RWPE2 (cell line): ENCODE measurements around the gene PSMD1.
"Not testable (repeated sequence)": the region's sequence is repeated elsewhere in the genome, so short reads cannot be mapped to it uniquely, and the experiment has no call there.

Experiments used
- ATAC-seq: fragments of 200-7000 bp; cut with Tn5 transposase; 3 replicates; pipeline ENCODE4 v1.9.1; 2021; ENCODE audit warnings: low read depth
- DNase-seq: peaks from one replicate; pipeline ENCODE4 v3.0.0-alpha.2; 2020; ENCODE audit warnings: low spot score
- H3K27ac ChIP-seq: fragments of 450-650 bp; 2 replicates; pipeline ENCODE4 v1.5.1; 2017; ENCODE audit warnings: mild to moderate bottlenecking; ENCODE audit not compliant: poor library complexity, severe bottlenecking
- H3K27me3 ChIP-seq: fragments of 250-450 bp; sonication (Bioruptor Pico); 2 replicates; pipeline ENCODE4 v1.5.1; 2021; ENCODE audit warnings: mild to moderate bottlenecking, moderate library complexity; ENCODE audit not compliant: insufficient read depth, poor library complexity, severe bottlenecking
- H3K36me3 ChIP-seq: fragments of 250-450 bp; sonication (Bioruptor Pico); 2 replicates; pipeline ENCODE4 v1.5.1; 2020; ENCODE audit warnings: low read depth, mild to moderate bottlenecking, moderate library complexity
- H3K4me1 ChIP-seq: fragments of 250-450 bp; sonication (Bioruptor Pico); 2 replicates; pipeline ENCODE4 v1.5.1; 2021; ENCODE audit warnings: mild to moderate bottlenecking, moderate library complexity; ENCODE audit not compliant: insufficient read depth, poor library complexity, severe bottlenecking
- H3K4me3 ChIP-seq: fragments of 250-450 bp; sonication (Bioruptor Pico); 2 replicates; pipeline ENCODE4 v1.5.1; 2021; ENCODE audit warnings: mild to moderate bottlenecking, moderate library complexity; ENCODE audit not compliant: severe bottlenecking
- H3K9me3 ChIP-seq: fragments of 250-450 bp; sonication (Bioruptor Pico); 2 replicates; pipeline ENCODE4 v1.5.1; 2021; ENCODE audit warnings: mild to moderate bottlenecking, moderate library complexity; ENCODE audit not compliant: severe bottlenecking
- CTCF ChIP-seq: fragments of 450-650 bp; IDR thresholded peaks from one replicate; pipeline ENCODE4 v1.5.1; 2017; ENCODE audit warnings: mild to moderate bottlenecking, moderate library complexity; ENCODE audit not compliant: poor library complexity, severe bottlenecking

Gene PSMD1

DNA sequence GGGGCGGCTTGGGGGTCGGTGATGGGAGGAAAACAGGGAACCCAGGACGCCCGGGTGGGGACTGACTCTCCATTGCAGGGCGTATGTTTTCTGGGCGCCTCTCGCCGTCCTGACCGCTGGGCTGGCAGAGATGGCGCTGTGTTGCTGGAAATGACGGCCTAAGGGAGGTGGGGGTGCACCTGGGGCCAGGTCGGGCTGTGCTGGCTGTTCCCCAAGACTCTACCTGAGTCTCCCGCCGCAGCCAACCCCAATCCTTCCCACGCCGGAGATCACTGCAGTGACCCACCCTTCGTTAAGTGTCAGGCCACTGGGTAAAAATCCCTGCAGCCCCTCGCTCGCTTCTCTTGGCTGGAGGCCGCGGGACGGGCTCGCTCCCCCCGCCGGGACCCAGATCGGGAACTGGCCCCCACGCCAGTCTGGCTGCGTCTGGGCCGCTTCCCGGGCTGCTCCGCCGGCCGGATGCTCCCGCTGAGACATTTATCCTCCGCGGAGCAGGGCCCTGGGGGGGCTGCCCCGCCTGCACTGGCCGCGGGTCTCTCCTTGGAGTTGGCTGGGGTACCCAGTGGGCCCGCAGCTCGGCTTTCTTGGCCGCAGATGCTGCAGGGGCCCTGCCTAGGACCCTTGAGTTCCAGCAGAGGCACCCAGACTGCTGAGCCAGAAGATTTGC, 134.0 kb downstream of the PSMD1 start:
- Histone ChIP-seq H3K36me3 (no peaks in the 10 kb centered on the region), H3K9me3 (no peaks in the 10 kb centered on the region), H3K27me3 (peaks cover 7% of the 10 kb centered on the region), H3K27ac (no peak overlapping the region), H3K4me3 (no peak overlapping the region), H3K4me1 (no peaks in the 10 kb centered on the region)
- ATAC-seq (0 out of 3 replicates have a peak, but pooled peaks have one; percentile 18), DNase-seq (no peak)
- TF ChIP-seq CTCF: no peak

DNA sequence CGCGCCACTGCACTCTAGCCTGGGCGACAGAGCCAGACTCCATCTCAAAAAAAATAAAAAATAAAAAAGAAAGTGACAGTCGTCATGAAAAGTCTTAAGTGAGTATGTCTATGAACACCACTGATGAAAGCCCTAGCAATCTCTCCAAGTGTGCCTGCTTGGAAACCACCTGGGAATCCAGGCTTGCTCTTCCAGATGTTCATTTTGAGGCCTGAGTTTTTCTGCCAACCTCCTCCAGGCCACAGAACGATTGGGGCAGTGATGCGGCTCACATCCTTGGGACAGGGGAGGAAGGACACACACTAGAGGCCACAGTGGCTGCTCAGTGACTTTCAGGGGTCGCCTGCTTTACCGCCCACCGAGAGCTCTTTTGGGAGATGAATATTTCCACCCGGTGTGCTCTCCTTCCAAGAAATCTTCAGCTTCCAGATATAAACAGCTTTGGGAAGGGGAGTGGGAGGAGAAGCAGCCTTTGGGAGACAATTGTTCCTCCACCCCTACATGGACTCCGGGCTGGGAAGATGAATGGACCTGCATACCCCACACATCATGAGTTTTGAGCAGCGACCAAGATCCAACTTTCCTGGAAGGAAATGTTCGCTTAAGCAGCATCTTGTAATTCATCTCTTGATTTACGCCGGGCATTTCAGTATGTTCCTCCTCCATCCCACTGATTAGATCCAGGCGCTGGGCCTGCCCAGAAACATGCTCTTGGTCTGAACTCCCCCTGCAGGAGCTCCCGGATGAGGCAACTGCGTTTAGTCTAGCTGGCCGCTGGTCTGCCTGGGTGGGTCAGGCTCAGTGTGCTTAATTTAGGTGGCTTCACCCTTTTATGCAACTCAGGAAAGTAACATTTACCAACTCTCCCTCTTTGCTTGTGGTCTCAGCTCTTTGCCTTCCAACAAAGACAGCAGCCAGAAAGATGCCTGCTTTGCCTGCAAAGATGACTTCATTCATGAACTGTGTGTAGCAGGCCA, 135.5 kb downstream of the PSMD1 start:
- ATAC-seq (no peak), DNase-seq (no peak)
- Histone ChIP-seq H3K36me3 (no peaks in the 10 kb centered on the region), H3K27ac (no peak overlapping the region), H3K27me3 (peaks cover 7% of the 10 kb centered on the region), H3K9me3 (no peaks in the 10 kb centered on the region), H3K4me1 (no peaks in the 10 kb centered on the region), H3K4me3 (no peak overlapping the region)
- no peak for TF ChIP-seq CTCF

- DNase-seq (no peak), ATAC-seq (no peak)
- no peaks in the 10 kb centered on the region for H3K9me3 ChIP-seq
- no peak overlapping the region for H3K4me3 ChIP-seq
- H3K27ac ChIP-seq: no peak overlapping the region
- no peaks in the 10 kb centered on the region for H3K36me3 ChIP-seq
- no peak for TF ChIP-seq CTCF
- H3K27me3 ChIP-seq: peaks cover 7% of the 10 kb centered on the region
- H3K4me1 ChIP-seq: no peaks in the 10 kb centered on the region
These were observed 136.5 kb downstream of the PSMD1 start for GRCh38 chr2:231193216-231193615.

DNA sequence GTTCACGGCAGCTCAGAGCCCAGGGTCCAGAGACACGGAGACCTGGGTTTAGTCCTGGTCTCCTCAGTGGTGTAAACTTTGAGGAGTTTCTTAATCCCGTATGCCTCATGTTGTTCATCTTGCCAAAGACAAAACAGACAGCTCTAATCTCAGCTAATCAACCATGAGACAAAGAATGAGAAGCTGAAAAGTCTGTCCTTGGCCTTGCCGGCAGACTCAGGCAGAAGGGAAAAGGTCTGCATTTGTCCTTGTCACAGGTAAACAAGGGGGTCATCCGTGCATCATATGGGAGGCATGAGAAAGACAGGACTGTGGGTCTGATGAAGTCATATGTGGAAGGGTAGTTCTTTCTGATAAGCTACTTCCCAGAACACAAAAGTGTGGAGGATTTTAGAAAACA, 139.9 kb downstream of the PSMD1 start:
- H3K27me3 ChIP-seq: no peaks in the 10 kb centered on the region
- TF ChIP-seq CTCF: no peak
- DNase-seq (no peak), ATAC-seq (no peak)
- H3K4me1 ChIP-seq: peaks cover 3% of the 10 kb centered on the region
- H3K9me3 ChIP-seq: no peaks in the 10 kb centered on the region
- H3K27ac ChIP-seq: no peak overlapping the region
- H3K4me3 ChIP-seq: no peak overlapping the region
- H3K36me3 ChIP-seq: no peaks in the 10 kb centered on the region

- not testable (repeated sequence) for H3K27me3 ChIP-seq, H3K36me3 ChIP-seq, H3K4me3 ChIP-seq, H3K4me1 ChIP-seq, H3K27ac ChIP-seq, DNase-seq, H3K9me3 ChIP-seq, ATAC-seq
These were observed 140.5 kb downstream of the PSMD1 start for GRCh38 chr2:231197196-231197595.
